Stimulated activated CD4-positive, alpha-beta T cell treated with anti-CD3 and anti-CD28 coated beads, TNF-alpha, amount 100 ng/mL, for 4 hours (primary cell): Measurements from ENCODE around the gene RAPGEF4.
"Not testable (repeated sequence)": the region's sequence is repeated elsewhere in the genome, so short reads cannot be mapped to it uniquely, and the experiment has no call there.

Experiments used
- DNase-seq, 3 experiments: peaks; one replicate each; pipeline ENCODE4 v3.0.0-alpha.2; 2020; ENCODE audit warnings: low read depth in 3 of 3

The RAPGEF4 gene

GRCh38 chr2:173092844-173093402 lies 357.3 kb downstream of the RAPGEF4 start:
- no peak for DNase-seq

- not testable (repeated sequence) for DNase-seq
Observed at GRCh38 chr2:173093617-173094016, 358.0 kb downstream of the RAPGEF4 start.

GRCh38 chr2:173094731-173095130 lies 359.1 kb downstream of the RAPGEF4 start:
- DNase-seq, result no peak

- no peak for DNase-seq
Observed at GRCh38 chr2:173095356-173095755, 359.7 kb downstream of the RAPGEF4 start.

- DNase-seq, result no peak
Observed at GRCh38 chr2:173099271-173099670, 363.6 kb downstream of the RAPGEF4 start.

- DNase-seq, result no peak
Observed at GRCh38 chr2:173099804-173100203, 364.2 kb downstream of the RAPGEF4 start.

GRCh38 chr2:173101687-173102086 lies 366.0 kb downstream of the RAPGEF4 start:
- no peak for DNase-seq
